Lung (tissue), 12 donors: ENCODE measurements around the gene ATP13A1. TPM values are rescaled to one million over a fixed set of nuclear protein-coding genes. Genes with fewer than 3 reads are reported as not detected.

Experiments used
- ATAC-seq: fragments of 200-7000 bp; cut with Tn5 transposase; one replicate; pipeline ENCODE4 v1.9.1; 2020; ENCODE audit warnings: moderate number of reproducible peaks; ENCODE audit not compliant: insufficient read depth, low FRiP score
- DNase-seq, 3 donors: peaks; one replicate each; pipeline ENCODE4 v3.0.0-alpha.2; 2013 to 2017
- H3K27ac ChIP-seq, 2 donors: one replicate each; pipeline ENCODE4 v1.5.1; 2013; ENCODE audit warnings: mild to moderate bottlenecking in 2 of 2, moderate library complexity in 2 of 2, control low read depth in 1 of 2, inconsistent platforms in 1 of 2, low read depth in 1 of 2, low read length in 1 of 2
- H3K27me3 ChIP-seq, 3 donors: one replicate each; pipeline ENCODE4 v1.5.1; 2013; ENCODE audit warnings: low read length in 2 of 3; ENCODE audit not compliant: control insufficient read depth in 3 of 3, insufficient read depth in 3 of 3
- H3K36me3 ChIP-seq, 4 donors: one replicate each; pipeline ENCODE4 v1.5.1; 2013; ENCODE audit warnings: low read length in 4 of 4, mild to moderate bottlenecking in 1 of 4, moderate library complexity in 1 of 4; ENCODE audit not compliant: control insufficient read depth in 4 of 4, insufficient read depth in 4 of 4
- H3K4me1 ChIP-seq, 5 donors: one replicate each; pipeline ENCODE4 v1.5.1; 2013; ENCODE audit warnings: low read length in 5 of 5, mild to moderate bottlenecking in 2 of 5, moderate library complexity in 1 of 5; ENCODE audit not compliant: control insufficient read depth in 5 of 5, insufficient read depth in 5 of 5
- H3K4me3 ChIP-seq: one replicate; pipeline ENCODE4 v1.5.1; 2013; ENCODE audit warnings: mild to moderate bottlenecking, control low read depth, moderate library complexity
- H3K9ac ChIP-seq, 2 donors: one replicate each; pipeline ENCODE4 v1.5.1; 2013; ENCODE audit warnings: low read length in 2 of 2, control low read depth in 1 of 2; ENCODE audit not compliant: insufficient read depth in 1 of 2
- H3K9me3 ChIP-seq, 4 donors: one replicate each; pipeline ENCODE4 v1.5.1; 2013; ENCODE audit warnings: low read length in 3 of 4, mild to moderate bottlenecking in 1 of 4, moderate library complexity in 1 of 4; ENCODE audit not compliant: control insufficient read depth in 4 of 4, insufficient read depth in 3 of 4
- CTCF ChIP-seq: IDR thresholded peaks from 2 replicates; pipeline ENCODE4 v1.5.1; 2012; ENCODE audit warnings: mild to moderate bottlenecking; ENCODE audit errors: control extremely low read depth, extremely low read depth
- WGBS, 2 donors: extraction: QIAGEN DNeasy Blood & Tissue Kit; methylation state at CpG; one replicate each; pipeline ENCODE4 v1.1.7; 2013; 5-methylcytosine and 5-hydroxymethylcytosine counted together
- polyA plus RNA-seq, 2 donors: library from polyadenylated mRNA; stranded (reverse); fragments of 200-250 nt; gene quantifications; one replicate each; pipeline ENCODE4 v1.2.1, GENCODE V29; 2013
- total RNA-seq, 2 donors: library from RNA; depleted of rRNA in 1 of 2; stranded (reverse); fragments of >200 nt in 1 of 2; gene quantifications; one replicate each; pipeline ENCODE4 v1.2.1, GENCODE V29; 2014 to 2021
- donor health status: control.
- donor health status: control.
- donor health status: Bipolar disorder and iron deficiency.
- donor health status: healthy.
- donor health status: DM: yes; HTN: yes; CAD: no.

ATP13A1 gene
- total and polyA plus RNA-seq, 4 donors, result 35.7 to 70.4 (median 41.6) TPM

GRCh38 chr19:19674315-19674714, 10.8 kb upstream of the ATP13A1 start:
- H3K4me3 ChIP-seq, result no peak overlapping the region
- H3K27ac ChIP-seq, result no peak overlapping the region
- no peaks in the 10 kb centered on the region for H3K27me3 ChIP-seq
- DNase-seq (no peak), ATAC-seq (no peak)
- H3K4me1 ChIP-seq, result peaks cover 0 to 11% (median 4%) of the 10 kb centered on the region in 5 donors
- peaks cover 10 to 20% (median 13%) of the 10 kb centered on the region in 4 donors for H3K36me3 ChIP-seq
- H3K9ac ChIP-seq, result no peak overlapping the region
- H3K9me3 ChIP-seq, result peaks cover 0 to 21% (median 1%) of the 10 kb centered on the region in 4 donors
- no peak for TF ChIP-seq CTCF
- WGBS, 2 donors, result 98 to 99% methylated on average over 6 of the region's 6 CpGs

- Histone ChIP-seq H3K4me1 (peaks cover 0 to 11% (median 4%) of the 10 kb centered on the region in 5 donors), H3K36me3 (peaks cover 1 to 12% (median 3%) of the 10 kb centered on the region in 4 donors), H3K27ac (no peak overlapping the region), H3K27me3 (no peaks in the 10 kb centered on the region), H3K9me3 (peaks cover 0 to 12% (median 0%) of the 10 kb centered on the region in 4 donors), H3K4me3 (no peak overlapping the region), H3K9ac (no peak overlapping the region)
- WGBS, 2 donors, result 95 to 96% methylated on average over 3 of the region's 3 CpGs
- TF ChIP-seq CTCF, result no peak
- DNase-seq, result no peak
- ATAC-seq, result no peak
Observed at GRCh38 chr19:19672816-19673215, 9.3 kb upstream of the ATP13A1 start.

GRCh38 chr19:19670070-19670551, 6.6 kb upstream of the ATP13A1 start:
- H3K4me3 ChIP-seq, result no peak overlapping the region
- H3K9me3 ChIP-seq, result peaks cover 0 to 4% (median 0%) of the 10 kb centered on the region in 4 donors
- no peak overlapping the region for H3K27ac ChIP-seq
- H3K36me3 ChIP-seq, result peaks cover 0 to 2% (median 0%) of the 10 kb centered on the region in 4 donors
- TF ChIP-seq CTCF, result no peak
- no peaks in the 10 kb centered on the region for H3K27me3 ChIP-seq
- H3K4me1 ChIP-seq, result peaks cover 0 to 11% (median 4%) of the 10 kb centered on the region in 5 donors
- 79 to 92% methylated on average over 10 of the region's 10 CpGs for WGBS, 2 donors
- H3K9ac ChIP-seq, result peak overlapping the region in 1 of 2 donors; percentile 37
- DNase-seq (no peak), ATAC-seq (no peak)
